Heart right ventricle (tissue), 16 donors: Measurements from ENCODE around the gene ACOX3. TPM values are rescaled to one million over a fixed set of nuclear protein-coding genes. Genes with fewer than 3 reads are reported as not detected.
A peak's percentile ranks its signal among the peaks of the same experiment; 100 is the strongest.

ENCODE experiments used
- ATAC-seq, 8 donors: fragments of 200-7000 bp; cut with Tn5 transposase; one replicate each; pipeline ENCODE4 v1.9.1; 2020; ENCODE audit warnings: mild to moderate bottlenecking in 8 of 8, moderate library complexity in 8 of 8, moderate number of reproducible peaks in 1 of 8
- DNase-seq, 2 donors: peaks; one replicate each; pipeline ENCODE4 v3.0.0-alpha.2; 2020
- H3K27ac ChIP-seq, 10 donors: fragments of 200-600 bp; sonication (generic) in 2 of 10; one replicate each; pipeline versions ENCODE4 v1.5.0 to v1.8.0; 2020 to 2022; ENCODE audit warnings: mild to moderate bottlenecking in 3 of 10
- H3K27me3 ChIP-seq, 7 donors: fragments of 200-600 bp; one replicate each; pipeline ENCODE4 v1.8.0; 2021 to 2022; ENCODE audit warnings: mild to moderate bottlenecking in 2 of 7
- H3K36me3 ChIP-seq, 9 donors: fragments of 200-600 bp; sonication (generic) in 1 of 9; one replicate each; pipeline versions ENCODE4 v1.5.0 to v1.8.0; 2020 to 2022; ENCODE audit warnings: mild to moderate bottlenecking in 2 of 9
- H3K4me1 ChIP-seq, 9 donors: fragments of 200-600 bp; sonication (generic) in 1 of 9; one replicate each; pipeline versions ENCODE4 v1.5.0 to v1.8.0; 2020 to 2022; ENCODE audit warnings: mild to moderate bottlenecking in 4 of 9
- H3K4me3 ChIP-seq, 10 donors: fragments of 200-600 bp; sonication (generic) in 2 of 10; one replicate each; pipeline versions ENCODE4 v1.5.0 to v1.8.0; 2020 to 2022; ENCODE audit warnings: mild to moderate bottlenecking in 7 of 10, moderate library complexity in 2 of 10
- H3K9me3 ChIP-seq, 11 donors: fragments of 200-600 bp in 10 of 11; sonication (generic) in 2 of 11; one replicate each; pipeline versions ENCODE4 v1.5.0 to v1.8.0; 2013 to 2022; ENCODE audit warnings: mild to moderate bottlenecking in 2 of 11, control low read depth in 1 of 11, moderate library complexity in 1 of 11
- WGBS, 2 donors: extraction: QIAGEN DNeasy Blood & Tissue Kit; methylation state at CpG; one replicate each; pipeline ENCODE4 v1.1.7; 2013; ENCODE audit warnings: inconsistent platforms in 1 of 2; 5-methylcytosine and 5-hydroxymethylcytosine counted together
- intact Hi-C, 10 donors: fragments of 100-400 bp; cut with DNase I; formaldehyde crosslinking; loops; one replicate each; pipeline versions ENCODE4 v1.11.1 to v1.14.2; 2022
- polyA plus RNA-seq, 2 donors: library from polyadenylated mRNA; stranded (reverse); fragments of 200-250 nt; gene quantifications; one replicate each; pipeline ENCODE4 v1.2.3, GENCODE V29; 2013
- total RNA-seq, 10 donors: library from RNA; stranded (reverse); fragmentation: NEBNext Ultra II Directional in 3 of 10; extraction: Animal tissue kit (Norgen Biotek cat#: 25700) in 3 of 10; gene quantifications; one replicate each; pipeline versions ENCODE4 v1.2.1 to v1.2.4, GENCODE V29; 2021 to 2023
- TF ChIP-seq, protein P1 (sequence below), 9 donors: fragments of 200-600 bp; sonication (generic) in 2 of 9; IDR thresholded peaks; one replicate each; pipeline versions ENCODE4 v1.5.0 to v1.8.0; 2021 to 2022; ENCODE audit warnings: antibody characterized with exemption in 9 of 9, mild to moderate bottlenecking in 5 of 9, moderate library complexity in 1 of 9
- donor health status: Arrhythmogenic right ventricular cardiomyopathy.
- donor health status: ischemic (EF 13 %, LVEDD 7.1; RV severe dilation, severe dysfunction).
- donor health status: healthy with polysubstance abuse.
- donor health status: DM: no; HTN: yes; CAD: no.
- donor health status: DM: no; HTN: no; CAD: no.
- donor health status: ischemic (EF 25% LVEDD 6.9; RV normal size, moderate dysfunction).
- donor health status: ischemic (EF 25% LVEDD 5.7; RV mildly dilated, moderate dysfunction).
- donor health status: healthy.
- donor health status: DM: yes; HTN: yes; CAD: no.
- donor health status: Ischemic cardiomyopathy.
- donor health status: ischemic (EF 35%, LVEDD 5.7; RV mildly dilated, moderate dysfunction).
- donor health status: nonischemic (EF 11% LVEDD 7.7; RV severe dilation, severe dysfunction).
- donor health status: DM: yes; HTN: yes; CAD: no.
- donor health status: PGD.
- donor health status: ischemic (EF 29% LVEDD 5.4; RV normal size, mild dysfunction).
- donor health status: nonischemic (EF 23%, LVEDD 6.1; RV moderate dilation, normal function).

ACOX3 gene
- total and polyA plus RNA-seq, 12 donors = 17.9 to 28.9 (median 25.4) TPM

DNA sequence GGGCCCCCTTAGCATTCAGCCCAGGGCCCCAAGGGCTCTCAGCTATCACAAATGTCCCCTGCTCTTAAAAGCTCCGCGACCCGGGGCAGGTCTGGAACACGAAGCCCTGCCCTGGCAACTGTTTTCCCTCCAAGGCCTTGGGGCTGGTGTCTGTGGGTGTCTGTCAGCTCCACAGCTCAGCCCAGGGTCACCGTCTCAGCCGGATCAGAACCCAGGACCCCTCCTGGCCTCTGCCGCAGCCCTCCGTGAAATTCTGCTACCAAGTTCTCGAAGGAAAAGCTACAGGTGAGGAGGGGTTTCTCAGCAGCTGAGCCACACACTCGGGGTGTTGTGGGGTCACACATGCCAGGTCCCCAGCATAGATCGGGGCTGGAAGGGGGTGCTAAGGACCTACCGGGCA, 61.2 kb downstream of the ACOX3 start:
- ATAC-seq (no peak), DNase-seq (no peak)
- Histone ChIP-seq H3K4me3 (no peak overlapping the region), H3K9me3 (no peaks in the 10 kb centered on the region), H3K27ac (peak overlapping the region in 6 of 10 donors; percentile 34 to 92 (median 68)), H3K27me3 (no peaks in the 10 kb centered on the region), H3K36me3 (peaks cover 0 to 68% (median 0%) of the 10 kb centered on the region in 9 donors), H3K4me1 (peaks cover 0 to 41% (median 23%) of the 10 kb centered on the region in 9 donors)
- intact Hi-C loops = no loop called here
- WGBS, 2 donors = 84 to 86% methylated on average over 12 of the region's 12 CpGs
- TF ChIP-seq, protein P1, sequence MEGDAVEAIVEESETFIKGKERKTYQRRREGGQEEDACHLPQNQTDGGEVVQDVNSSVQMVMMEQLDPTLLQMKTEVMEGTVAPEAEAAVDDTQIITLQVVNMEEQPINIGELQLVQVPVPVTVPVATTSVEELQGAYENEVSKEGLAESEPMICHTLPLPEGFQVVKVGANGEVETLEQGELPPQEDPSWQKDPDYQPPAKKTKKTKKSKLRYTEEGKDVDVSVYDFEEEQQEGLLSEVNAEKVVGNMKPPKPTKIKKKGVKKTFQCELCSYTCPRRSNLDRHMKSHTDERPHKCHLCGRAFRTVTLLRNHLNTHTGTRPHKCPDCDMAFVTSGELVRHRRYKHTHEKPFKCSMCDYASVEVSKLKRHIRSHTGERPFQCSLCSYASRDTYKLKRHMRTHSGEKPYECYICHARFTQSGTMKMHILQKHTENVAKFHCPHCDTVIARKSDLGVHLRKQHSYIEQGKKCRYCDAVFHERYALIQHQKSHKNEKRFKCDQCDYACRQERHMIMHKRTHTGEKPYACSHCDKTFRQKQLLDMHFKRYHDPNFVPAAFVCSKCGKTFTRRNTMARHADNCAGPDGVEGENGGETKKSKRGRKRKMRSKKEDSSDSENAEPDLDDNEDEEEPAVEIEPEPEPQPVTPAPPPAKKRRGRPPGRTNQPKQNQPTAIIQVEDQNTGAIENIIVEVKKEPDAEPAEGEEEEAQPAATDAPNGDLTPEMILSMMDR (IDR thresholded peaks at IDR 0.05) = no peak

DNA sequence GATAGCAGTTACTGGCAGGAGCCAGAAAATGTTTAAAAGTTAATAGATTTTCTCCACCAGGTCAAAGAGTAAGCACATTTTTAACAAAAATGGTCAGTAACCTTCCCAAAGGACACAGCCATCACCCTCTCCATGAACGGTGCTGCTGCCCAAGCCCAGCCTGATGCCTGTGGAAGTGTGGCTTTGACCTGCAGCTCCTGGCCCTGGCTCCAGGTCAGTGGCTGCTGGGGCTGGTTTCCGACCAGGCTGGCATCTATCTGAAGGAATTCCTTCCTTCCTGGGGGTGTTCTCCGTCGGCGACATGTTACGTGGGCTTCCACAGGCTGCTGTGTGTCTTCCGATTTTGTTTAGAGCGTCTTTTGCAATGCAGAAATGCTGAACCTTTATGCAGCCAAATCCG, 61.7 kb downstream of the ACOX3 start:
- Histone ChIP-seq H3K4me3 (no peak overlapping the region), H3K27me3 (no peaks in the 10 kb centered on the region), H3K36me3 (peaks cover 0 to 72% (median 0%) of the 10 kb centered on the region in 9 donors), H3K9me3 (no peaks in the 10 kb centered on the region), H3K4me1 (peaks cover 0 to 36% (median 19%) of the 10 kb centered on the region in 9 donors), H3K27ac (peak overlapping the region in 6 of 10 donors; percentile 34 to 92 (median 52))
- ATAC-seq = no peak
- intact Hi-C loops = no loop called here
- WGBS, 2 donors = 69 to 71% methylated on average over 9 of the region's 9 CpGs
- TF ChIP-seq, protein P1 (IDR thresholded peaks at IDR 0.05) = no peak
- DNase-seq = no peak

DNA sequence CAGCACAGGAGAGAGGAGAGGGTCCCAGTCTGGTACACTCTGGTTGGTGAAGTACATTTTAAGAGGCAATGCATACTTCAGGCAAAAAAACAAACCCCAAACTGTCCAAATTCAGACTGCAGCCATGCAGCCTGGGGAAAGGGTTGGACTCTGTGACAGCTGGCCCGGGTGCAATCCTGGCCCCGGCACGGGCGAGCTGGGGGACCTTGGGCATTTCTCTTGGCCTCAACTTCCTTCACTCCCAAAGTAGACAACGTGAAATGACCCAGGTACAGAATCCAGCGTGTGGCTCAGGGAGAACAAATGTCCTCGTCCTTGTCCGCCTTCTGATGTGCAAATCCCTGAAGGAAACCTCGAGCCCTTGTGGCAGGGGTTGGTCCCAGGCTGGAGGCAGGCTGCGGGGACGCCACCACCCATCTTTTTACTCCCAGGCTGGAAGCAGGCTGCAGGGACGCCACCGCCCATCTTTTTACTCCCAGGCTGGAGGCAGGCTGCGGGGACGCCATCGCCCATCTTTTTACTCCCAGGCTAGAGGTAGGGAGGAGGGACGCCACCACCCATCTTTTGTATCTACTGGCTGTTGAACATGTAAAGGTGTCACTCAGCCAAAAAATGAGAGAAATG, 62.3 kb downstream of the ACOX3 start:
- TF ChIP-seq, protein P1 (IDR thresholded peaks at IDR 0.05) = no peak
- Histone ChIP-seq H3K27ac (peak overlapping the region in 5 of 10 donors; percentile 34 to 92 (median 54)), H3K4me1 (peaks cover 0 to 31% (median 17%) of the 10 kb centered on the region in 9 donors), H3K27me3 (no peaks in the 10 kb centered on the region), H3K4me3 (no peak overlapping the region), H3K36me3 (peaks cover 0 to 67% (median 0%) of the 10 kb centered on the region in 9 donors), H3K9me3 (no peaks in the 10 kb centered on the region)
- DNase-seq (no peak), ATAC-seq (no peak)
- intact Hi-C loops = no loop called here
- WGBS, 2 donors = 90 to 91% methylated on average over 17 of the region's 17 CpGs

DNA sequence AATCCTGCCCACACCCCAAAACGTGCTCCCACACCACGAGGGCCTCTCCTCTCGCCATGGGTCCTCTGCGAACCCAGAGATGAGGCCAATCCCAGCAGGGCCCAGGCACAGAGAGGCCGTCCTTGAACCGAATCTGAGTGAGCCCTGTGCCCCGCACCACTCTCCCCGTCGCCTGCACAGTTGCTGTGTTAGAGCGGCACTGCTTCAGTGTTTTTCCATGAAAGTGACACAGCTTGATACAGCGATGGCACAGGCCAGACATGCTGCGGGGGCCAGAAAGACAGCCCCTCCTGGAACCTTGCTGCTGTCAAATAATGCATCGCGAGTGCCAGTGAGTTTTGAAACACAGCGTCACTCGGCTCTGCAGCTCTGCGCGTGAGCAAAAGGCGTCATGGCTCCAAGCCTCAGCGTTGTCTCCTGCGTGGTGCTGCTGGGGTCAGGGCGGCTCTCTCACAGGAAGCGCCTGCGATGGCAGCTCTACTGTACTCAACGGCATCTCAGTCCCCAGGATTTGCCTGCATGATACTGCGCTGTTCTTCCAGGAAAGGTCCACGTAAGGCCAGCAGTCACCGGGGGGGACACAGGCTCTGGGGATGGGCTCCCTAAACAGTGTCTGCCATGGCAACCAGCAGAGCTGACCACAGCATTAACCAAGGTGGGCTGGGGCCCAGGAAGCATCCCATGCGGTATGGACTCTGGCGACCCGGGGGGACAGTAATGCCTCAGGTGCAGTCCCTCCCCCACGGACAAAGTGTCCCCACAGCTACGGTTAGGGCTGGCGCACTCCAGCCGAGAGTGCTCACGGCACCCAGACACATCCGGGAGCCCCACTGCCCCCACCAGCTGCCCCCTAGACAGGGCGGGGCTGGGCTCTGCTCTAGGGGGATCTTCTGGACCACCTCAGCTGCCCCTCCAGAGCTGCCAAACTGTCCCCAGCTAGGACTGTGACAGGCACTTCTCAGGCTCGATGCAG, 63.1 kb downstream of the ACOX3 start:
- H3K27ac ChIP-seq = peak overlapping the region in 1 of 10 donors; percentile 92
- peaks cover 0 to 63% (median 0%) of the 10 kb centered on the region in 9 donors for H3K36me3 ChIP-seq
- no peaks in the 10 kb centered on the region for H3K27me3 ChIP-seq
- no peaks in the 10 kb centered on the region for H3K9me3 ChIP-seq
- H3K4me1 ChIP-seq = peaks cover 0 to 31% (median 17%) of the 10 kb centered on the region in 9 donors
- ATAC-seq (no peak), DNase-seq (no peak)
- no peak overlapping the region for H3K4me3 ChIP-seq
- TF ChIP-seq, protein P1 (IDR thresholded peaks at IDR 0.05) = no peak
- 93% methylated on average over 39 of the region's 39 CpGs for WGBS, 2 donors
- intact Hi-C loops = no loop called here
